GM18508 (cell line): ENCODE results near the gene RPS21.
A peak's percentile ranks its signal among the peaks of the same experiment; 100 is the strongest.

ENCODE experiments used
- ATAC-seq: cut with Tn5 transposase; IDR thresholded peaks from one replicate; pipeline ENCODE4 v1.9.1; 2021; ENCODE audit warnings: moderate number of reproducible peaks; ENCODE audit not compliant: insufficient read depth, unreplicated experiment

Gene RPS21

GRCh38 chr20:62393830-62394229, 6.9 kb downstream of the RPS21 start:
- no peak for ATAC-seq

DNA sequence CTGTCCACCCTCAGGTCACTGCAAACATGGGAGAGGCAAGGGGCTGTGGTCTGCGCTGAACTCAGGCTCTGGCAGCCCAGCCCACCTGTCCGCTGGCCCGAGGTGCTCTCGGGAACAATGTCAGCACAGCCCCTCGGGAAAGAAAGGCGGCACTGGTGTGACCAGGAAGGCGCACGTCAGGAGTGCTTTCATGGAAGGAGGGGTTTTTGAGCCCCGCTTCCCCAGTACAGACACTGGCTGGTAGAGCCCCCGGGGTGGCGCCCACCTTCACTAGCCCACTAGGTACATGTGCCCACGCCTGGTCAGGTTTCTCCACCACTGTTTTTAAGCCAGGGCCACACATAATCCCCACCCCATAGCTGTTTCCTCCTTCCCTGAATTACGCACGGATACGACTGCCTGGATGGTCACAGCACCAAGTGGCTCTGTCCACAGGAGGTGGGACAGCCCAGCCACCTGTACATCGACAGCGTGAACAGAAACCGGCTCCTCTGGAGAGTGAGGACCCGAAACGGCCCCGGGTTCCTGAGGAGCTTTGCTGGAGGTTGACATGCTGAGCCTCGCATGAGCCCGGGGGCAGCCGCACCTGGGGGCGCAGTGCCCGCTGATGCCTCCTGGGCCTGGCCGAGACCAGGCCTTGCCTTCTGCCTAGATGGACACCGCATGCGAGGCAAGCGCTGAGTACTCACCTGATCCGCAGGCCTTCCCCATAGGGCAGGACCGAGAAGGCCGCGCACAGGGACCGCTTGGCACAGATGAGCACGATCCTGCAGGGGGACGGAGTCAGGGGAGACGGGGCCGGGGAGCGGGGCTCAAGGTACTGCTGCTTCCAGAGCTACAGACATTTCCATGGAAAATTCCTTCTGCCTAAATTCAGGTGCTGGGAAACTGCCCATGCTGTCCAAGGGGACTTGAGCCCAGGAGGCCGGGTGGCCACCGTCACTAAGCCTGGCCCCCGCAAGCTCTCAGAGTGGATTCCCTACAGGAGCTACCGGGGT, 7.6 kb downstream of the RPS21 start:
- no peak for ATAC-seq

DNA sequence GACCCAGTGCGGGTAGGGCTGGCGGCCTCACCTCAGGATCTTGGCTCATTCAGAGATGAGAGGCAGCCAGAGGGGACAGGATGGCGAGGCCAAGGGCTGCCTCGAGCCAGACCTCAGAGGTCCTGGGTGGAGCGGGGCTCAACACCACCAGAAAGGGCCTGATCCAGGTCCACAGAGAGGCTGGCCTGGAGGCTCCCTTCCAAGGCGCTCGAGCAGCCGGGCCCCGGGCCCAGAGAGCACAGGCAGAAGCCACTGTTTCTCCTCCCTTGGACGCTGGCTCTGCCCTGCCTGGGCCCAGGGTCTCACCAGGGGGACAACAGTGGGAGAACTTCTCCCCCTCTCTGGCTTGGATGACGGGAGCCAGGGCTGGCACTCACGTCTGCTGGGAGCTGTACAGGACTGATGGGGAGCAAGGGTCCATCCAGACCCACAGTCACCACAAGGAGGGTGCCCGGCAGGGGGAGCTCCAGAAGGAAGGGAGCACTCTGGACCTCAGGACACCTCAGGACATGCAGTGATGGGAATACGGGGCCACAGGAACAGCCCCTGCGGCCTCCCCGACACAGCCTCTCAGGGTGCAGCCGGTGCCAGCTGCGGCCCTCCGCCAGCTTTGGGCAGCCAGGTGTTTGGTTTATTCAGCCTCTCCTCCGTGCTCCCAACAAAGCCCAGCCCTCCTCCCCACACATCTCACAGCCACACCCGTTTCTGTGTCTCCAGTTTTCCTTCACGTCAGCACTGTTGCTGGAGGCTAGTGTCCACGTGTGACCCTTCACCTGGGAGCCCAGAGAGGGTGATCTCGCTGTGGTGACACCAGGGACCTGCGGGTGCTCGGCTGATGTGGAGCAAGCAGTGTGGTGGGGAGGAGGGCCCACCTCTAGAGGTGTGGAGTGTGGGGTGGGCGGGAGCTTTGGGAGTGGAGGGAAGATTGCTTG, 8.7 kb downstream of the RPS21 start:
- ATAC-seq: no peak

- no peak for ATAC-seq
Observed at GRCh38 chr20:62396367-62397239, 9.7 kb downstream of the RPS21 start.

DNA sequence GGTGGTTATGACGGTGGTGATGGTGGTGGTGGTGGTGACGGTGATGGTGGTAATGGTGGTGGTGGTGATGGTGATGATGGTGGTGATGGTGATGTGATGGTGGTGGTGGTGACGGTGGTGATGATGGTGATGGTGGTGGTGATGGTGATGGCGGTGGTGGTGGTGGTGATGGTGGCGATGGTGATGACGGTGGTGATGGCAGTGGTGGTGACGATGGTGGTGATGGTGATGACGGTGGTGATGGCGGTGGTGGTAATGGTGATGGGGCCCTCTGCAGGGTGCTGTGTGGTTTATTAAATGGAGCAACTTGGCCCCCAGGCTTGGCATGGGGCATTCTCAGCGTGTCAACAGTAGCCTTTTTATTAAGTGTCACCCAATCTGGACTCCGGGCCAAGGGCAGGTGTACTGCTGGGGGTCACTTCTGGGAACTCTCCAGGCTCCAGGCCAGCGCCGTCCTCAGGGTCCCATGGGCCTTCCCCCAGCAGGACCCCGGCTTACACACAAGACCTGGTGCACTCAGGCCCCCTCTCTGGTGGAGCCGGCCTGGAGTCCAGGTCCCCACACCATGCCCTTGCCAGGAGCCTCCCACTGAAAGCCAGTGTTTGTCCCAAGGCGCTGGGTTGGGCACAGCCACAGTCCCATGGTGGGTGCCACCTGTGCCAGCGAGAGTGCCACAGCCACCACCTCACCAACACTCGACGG, 11.4 kb downstream of the RPS21 start:
- ATAC-seq: no peak

DNA sequence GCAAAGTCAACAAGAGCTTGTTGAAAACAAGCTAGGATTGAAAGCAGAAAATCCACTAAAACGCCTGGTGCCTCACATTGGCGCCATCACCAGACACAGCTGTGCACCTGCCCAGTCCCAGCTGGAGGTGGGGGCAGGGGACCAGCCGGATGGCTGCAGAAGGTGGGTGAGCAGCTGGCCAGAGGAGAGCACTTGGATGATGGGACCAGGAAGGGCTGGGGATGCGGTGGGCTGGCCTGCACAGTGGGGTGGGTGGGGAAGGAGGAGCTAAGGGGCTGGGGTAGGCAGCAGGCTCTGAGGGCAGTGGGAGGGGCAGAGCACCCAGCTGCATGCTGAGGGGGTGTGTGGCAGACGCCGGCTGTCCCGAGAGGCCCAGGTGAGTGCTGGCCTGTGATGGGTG, 13.1 kb downstream of the RPS21 start:
- no peak for ATAC-seq

GRCh38 chr20:62400541-62400940, 13.6 kb downstream of the RPS21 start:
- ATAC-seq: no peak

DNA sequence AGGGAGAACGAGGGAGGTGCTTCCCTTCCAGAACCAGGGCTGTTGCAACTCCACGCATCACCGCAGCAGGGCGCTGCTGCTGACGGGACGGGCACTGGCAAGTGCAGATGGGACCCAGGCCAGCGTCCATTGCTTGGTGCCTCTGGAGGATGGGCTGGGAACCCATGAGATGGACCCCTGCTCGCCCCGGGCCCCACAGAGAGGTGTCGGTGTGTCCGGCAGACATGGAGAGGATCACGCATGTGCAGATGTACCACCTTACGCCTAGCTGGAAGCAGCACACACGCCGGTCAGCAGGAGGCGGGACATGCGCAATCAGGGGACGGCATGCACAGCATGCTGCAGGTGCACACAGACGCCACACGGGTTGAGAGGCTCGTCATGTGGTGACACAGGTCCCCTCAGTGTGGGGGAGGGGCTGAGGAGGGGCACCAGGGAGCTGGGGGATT, 14.5 kb downstream of the RPS21 start:
- no peak for ATAC-seq

DNA sequence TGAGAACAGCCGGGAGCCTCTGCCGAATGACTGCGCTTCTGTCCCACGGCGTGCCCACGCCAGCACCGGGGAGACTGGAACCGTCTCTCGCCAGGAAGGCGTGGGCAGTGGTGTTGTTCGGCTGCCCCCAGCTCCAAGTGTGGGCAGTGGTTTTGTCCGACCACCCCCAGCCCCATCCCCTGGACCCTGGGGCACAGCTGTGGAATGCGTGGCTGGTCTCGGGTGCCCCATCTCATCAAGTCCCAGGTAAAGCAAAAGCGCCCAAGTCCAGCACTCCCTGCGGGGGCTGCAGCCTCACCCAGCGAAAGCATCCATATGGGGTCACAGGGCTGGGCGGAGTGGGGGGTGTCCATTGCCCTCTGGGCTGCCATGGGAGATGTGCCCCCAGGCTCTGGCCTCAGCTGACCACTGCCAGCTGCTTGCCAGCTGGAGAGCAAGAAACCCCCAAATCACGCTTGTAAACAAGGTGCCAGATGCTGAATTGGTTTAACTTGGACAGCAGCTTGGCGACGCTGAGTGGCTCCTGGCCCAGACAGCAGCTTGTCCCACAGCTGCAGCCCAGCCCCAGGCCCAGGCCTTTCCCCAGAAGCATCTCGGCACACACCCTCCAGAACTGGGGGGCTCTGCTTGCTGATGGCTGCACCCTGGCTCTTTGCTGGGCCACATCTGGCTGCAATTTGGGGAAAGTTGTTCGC, 15.7 kb downstream of the RPS21 start:
- ATAC-seq: no peak

- no peak for ATAC-seq
Observed at GRCh38 chr20:62403331-62403730, 16.4 kb downstream of the RPS21 start.

- ATAC-seq: no peak
Observed at GRCh38 chr20:62404112-62404665, 17.3 kb downstream of the RPS21 start.

DNA sequence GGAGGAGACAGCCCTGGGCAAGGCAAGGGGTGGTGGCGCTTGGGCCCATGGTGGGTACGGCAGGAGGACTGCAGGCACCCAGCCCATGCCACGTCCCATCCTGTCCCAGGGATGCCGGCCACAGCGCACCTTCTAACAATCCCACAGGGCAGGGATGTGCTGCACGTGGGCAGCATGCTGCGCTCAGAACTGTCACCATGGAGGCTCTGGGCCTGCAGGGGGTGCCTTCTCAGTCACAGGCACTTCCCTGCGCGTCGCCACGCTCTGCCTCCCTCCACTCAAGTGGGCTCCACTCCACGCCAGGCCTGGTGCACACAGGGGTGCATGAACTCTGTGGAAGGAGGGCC, 17.8 kb downstream of the RPS21 start:
- no peak for ATAC-seq

- ATAC-seq: no peak
Observed at GRCh38 chr20:62405108-62405980, 18.4 kb downstream of the RPS21 start.

DNA sequence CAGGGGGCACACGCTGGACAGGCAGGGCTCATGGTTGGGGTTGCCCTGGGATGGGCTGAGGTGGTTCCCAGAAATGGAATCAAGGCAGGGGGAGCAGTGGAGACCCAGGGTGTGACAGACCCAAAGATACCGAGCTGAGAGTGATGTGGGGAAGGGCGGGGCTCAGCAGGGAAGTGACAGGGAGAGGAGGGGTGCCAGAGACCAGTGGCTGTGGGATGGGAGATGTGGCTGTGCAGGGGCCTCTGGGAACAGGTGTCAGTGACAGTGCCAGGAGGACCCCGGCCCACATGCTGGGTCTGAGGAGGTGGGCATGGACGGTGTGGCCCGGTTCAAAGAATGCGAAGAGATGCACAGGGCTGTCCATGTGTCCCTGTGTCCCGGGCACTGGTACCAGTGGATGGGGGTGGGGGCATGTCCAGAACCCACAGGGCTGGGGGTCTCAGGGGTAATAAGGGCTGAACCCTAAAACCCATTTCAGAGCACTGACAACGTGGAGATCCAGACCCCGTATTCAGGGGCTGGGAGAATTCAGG, 19.1 kb downstream of the RPS21 start:
- ATAC-seq: no peak

GRCh38 chr20:62406635-62407176, 19.8 kb downstream of the RPS21 start:
- no peak for ATAC-seq

- peak; percentile 47 for ATAC-seq
Observed at GRCh38 chr20:62407221-62407992, 20.5 kb downstream of the RPS21 start, which contains the start of gene CABLES2. CABLES2 (minus strand) TSS chr20:62407285; CDS start chr20:62407276, 9 bp downstream.
